ENCODE results near the gene BDP1.

- TF ChIP-seq, protein P1, sequence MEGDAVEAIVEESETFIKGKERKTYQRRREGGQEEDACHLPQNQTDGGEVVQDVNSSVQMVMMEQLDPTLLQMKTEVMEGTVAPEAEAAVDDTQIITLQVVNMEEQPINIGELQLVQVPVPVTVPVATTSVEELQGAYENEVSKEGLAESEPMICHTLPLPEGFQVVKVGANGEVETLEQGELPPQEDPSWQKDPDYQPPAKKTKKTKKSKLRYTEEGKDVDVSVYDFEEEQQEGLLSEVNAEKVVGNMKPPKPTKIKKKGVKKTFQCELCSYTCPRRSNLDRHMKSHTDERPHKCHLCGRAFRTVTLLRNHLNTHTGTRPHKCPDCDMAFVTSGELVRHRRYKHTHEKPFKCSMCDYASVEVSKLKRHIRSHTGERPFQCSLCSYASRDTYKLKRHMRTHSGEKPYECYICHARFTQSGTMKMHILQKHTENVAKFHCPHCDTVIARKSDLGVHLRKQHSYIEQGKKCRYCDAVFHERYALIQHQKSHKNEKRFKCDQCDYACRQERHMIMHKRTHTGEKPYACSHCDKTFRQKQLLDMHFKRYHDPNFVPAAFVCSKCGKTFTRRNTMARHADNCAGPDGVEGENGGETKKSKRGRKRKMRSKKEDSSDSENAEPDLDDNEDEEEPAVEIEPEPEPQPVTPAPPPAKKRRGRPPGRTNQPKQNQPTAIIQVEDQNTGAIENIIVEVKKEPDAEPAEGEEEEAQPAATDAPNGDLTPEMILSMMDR (IDR thresholded peaks at IDR 0.05; ENCODE audit: low read length) = no peak
- TF ChIP-seq EZH2 (IDR thresholded peaks at IDR 0.05; ENCODE audit: borderline replicate concordance, low read length) = no peak
Measured at GRCh38 chr5:71615809-71616208, 160.4 kb downstream of the BDP1 start.
